Epithelial cell of proximal tubule (primary cell): ENCODE data around the gene MTX1. TPM values are rescaled to one million over a fixed set of nuclear protein-coding genes. Genes with fewer than 3 reads are reported as not detected.

Experiments used
- DNase-seq: peaks from one replicate; pipeline ENCODE4 v3.0.0-alpha.2; 2011; ENCODE audit warnings: low read depth
- H3K4me3 ChIP-seq: 2 replicates; pipeline ENCODE4 v1.5.1; 2011; ENCODE audit warnings: low read depth, mild to moderate bottlenecking, low read length
- total RNA-seq: library from RNA; depleted of rRNA; stranded (reverse); fragments of >200 nt; gene quantifications from 2 replicates; pipeline ENCODE4 v1.2.3, GENCODE V29; 2015
- TF ChIP-seq, protein P1 (sequence below): conservative IDR thresholded peaks from 2 replicates; pipeline ENCODE4 v1.5.1; 2012; ENCODE audit warnings: low read depth, mild to moderate bottlenecking, low read length

The MTX1 gene
- total RNA-seq, 1 donor from 2014 or later, result 75.2 TPM

DNA sequence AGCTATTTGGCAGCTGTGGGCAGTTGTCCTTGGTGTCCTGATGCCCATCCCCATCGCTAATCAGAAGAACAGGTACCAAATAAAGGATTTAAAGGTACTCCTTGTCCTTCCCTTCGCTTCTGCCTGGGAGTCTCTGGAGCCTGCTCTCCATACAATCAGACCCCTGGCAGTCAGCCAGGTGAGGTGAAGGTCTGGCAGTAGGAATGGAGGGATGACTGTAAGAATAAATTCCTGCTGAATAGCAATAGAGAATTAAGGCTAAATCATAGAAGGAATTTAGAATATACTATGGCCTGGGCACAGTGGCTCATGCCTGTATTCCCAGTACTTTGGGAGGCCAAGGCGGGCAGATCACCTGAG lies 10.0 kb upstream of the MTX1 start:
- TF ChIP-seq, protein P1, sequence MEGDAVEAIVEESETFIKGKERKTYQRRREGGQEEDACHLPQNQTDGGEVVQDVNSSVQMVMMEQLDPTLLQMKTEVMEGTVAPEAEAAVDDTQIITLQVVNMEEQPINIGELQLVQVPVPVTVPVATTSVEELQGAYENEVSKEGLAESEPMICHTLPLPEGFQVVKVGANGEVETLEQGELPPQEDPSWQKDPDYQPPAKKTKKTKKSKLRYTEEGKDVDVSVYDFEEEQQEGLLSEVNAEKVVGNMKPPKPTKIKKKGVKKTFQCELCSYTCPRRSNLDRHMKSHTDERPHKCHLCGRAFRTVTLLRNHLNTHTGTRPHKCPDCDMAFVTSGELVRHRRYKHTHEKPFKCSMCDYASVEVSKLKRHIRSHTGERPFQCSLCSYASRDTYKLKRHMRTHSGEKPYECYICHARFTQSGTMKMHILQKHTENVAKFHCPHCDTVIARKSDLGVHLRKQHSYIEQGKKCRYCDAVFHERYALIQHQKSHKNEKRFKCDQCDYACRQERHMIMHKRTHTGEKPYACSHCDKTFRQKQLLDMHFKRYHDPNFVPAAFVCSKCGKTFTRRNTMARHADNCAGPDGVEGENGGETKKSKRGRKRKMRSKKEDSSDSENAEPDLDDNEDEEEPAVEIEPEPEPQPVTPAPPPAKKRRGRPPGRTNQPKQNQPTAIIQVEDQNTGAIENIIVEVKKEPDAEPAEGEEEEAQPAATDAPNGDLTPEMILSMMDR, result no peak
- no peak overlapping the region for H3K4me3 ChIP-seq
- no peak for DNase-seq

- H3K4me3 ChIP-seq, result no peak overlapping the region
- no peak for DNase-seq
- TF ChIP-seq, protein P1, result no peak
Measured at GRCh38 chr1:155199792-155200191, 8.7 kb upstream of the MTX1 start.

- DNase-seq, result no peak
- TF ChIP-seq, protein P1, result no peak
Measured at GRCh38 chr1:155200920-155201319, 7.6 kb upstream of the MTX1 start.

DNA sequence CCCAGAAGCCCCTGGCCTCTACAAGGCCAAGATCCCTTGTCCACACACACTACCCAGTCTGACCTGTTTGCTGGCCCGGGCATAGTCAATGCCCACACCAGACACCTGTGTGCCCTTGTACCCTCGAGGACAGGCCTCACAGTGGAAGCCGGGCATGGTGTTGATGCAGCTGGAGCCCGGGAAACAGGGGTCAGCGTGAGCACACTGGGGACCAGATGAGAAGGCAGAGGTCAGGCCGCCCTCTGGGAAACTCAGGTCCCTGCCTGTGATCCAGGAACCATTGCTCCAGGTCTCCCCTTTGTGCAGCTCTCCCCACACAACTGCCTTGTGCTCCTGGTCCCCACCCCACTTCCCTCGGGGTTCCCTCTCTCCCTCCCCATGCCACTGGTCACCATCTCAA lies 6.3 kb upstream of the MTX1 start:
- DNase-seq, result no peak
- TF ChIP-seq, protein P1, result no peak
- no peak overlapping the region for H3K4me3 ChIP-seq

More at GRCh38 chr1:155200920-155201319, 7.6 kb upstream of the MTX1 start:
- no peak overlapping the region for H3K4me3 ChIP-seq

GRCh38 chr1:155202731-155203515 lies 5.6 kb upstream of the MTX1 start:
- TF ChIP-seq, protein P1, result no peak
- DNase-seq, result no peak
- no peak overlapping the region for H3K4me3 ChIP-seq

DNA sequence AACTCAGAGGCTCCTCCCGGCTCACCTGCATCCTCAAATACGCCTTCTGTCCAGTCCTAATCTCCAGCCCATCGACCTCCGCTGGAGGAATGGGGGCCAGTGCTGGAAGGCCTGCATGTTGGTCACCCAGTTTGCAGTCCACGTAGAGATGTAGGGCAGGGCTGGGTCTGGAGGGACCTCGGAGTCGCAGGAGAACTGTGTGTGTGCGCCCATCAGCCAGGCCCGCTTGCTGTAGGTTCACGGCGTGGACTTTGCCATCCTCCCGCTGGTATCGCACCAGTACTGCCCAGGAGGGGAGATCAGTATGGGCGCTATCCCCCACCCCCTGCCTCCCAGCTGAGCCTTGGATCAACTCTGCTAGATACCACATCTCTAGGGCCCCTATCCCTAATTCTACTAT lies 3.5 kb upstream of the MTX1 start:
- TF ChIP-seq, protein P1, result no peak
- no peak for DNase-seq
- H3K4me3 ChIP-seq, result no peak overlapping the region

DNA sequence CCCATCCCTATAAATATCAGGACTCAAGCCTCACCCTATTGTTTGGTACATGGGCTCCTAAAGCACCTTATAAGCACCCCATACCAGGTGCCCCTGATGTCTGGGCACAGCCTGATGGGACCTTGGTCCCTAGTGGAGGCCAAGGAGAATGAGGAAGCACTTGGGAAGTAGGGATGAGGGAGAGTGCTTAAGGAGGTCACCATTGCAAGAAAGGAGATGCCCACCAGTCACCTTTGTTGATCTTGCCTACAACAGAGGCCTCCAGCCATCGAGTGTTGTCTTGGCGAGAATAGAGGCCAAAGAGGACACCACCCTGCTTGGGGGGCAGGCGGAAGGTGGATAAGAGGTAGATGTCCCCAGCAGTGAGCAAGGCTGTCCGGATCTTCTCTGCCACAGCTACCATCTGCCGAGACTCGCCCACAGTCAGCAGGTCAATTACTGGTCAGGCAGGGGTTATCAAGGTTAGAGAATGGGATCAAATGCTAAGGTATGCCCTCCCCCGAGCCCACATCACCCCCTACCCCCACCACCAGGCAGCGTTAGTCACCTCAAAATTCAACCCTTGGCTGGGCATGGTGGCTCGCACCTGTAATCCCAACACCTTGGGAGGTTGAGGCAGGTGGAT lies 2.4 kb upstream of the MTX1 start:
- no peak overlapping the region for H3K4me3 ChIP-seq
- DNase-seq, result no peak
- TF ChIP-seq, protein P1, result no peak
